Tibial nerve (tissue), 4 donors: ENCODE measurements around the gene PGRMC2. TPM values are rescaled to one million over a fixed set of nuclear protein-coding genes. Genes with fewer than 3 reads are reported as not detected.

Source experiments
- DNase-seq, 2 donors: peaks; one replicate each; pipeline ENCODE4 v3.0.0-alpha.2; 2019; ENCODE audit warnings: low spot score in 2 of 2
- H3K27ac ChIP-seq, 4 donors: fragments of 200-600 bp; sonication (generic) in 3 of 4; one replicate each; pipeline ENCODE4 v1.5.1; 2017 to 2019; ENCODE audit warnings: mild to moderate bottlenecking in 1 of 4
- H3K27me3 ChIP-seq, 2 donors: fragments of 200-600 bp; sonication (generic) in 1 of 2; one replicate each; pipeline versions ENCODE4 v1.5.1 to v1.6.0; 2017 to 2019
- H3K36me3 ChIP-seq, 3 donors: fragments of 200-600 bp; sonication (generic); one replicate each; pipeline ENCODE4 v1.5.1; 2018 to 2019
- H3K4me1 ChIP-seq, 4 donors: fragments of 200-600 bp; sonication (generic) in 3 of 4; one replicate each; pipeline ENCODE4 v1.5.1; 2017 to 2019
- H3K4me3 ChIP-seq, 4 donors: fragments of 200-600 bp; sonication (generic) in 3 of 4; one replicate each; pipeline ENCODE4 v1.5.1; 2017 to 2019; ENCODE audit warnings: mild to moderate bottlenecking in 1 of 4, moderate library complexity in 1 of 4
- H3K9me3 ChIP-seq, 4 donors: fragments of 200-600 bp; sonication (generic) in 3 of 4; one replicate each; pipeline ENCODE4 v1.5.1; 2017 to 2019
- CTCF ChIP-seq, 5 experiments: fragments of 200-600 bp in 3 of 5; fragments of 450-650 bp in 2 of 5; sonication (generic) in 3 of 5; IDR thresholded peaks; one replicate each; pipeline ENCODE4 v1.5.1; 2016 to 2019; ENCODE audit warnings: antibody characterized with exemption in 5 of 5, mild to moderate bottlenecking in 3 of 5, moderate library complexity in 2 of 5
- EP300 ChIP-seq, 2 donors: sonication (generic); formaldehyde crosslinking; IDR thresholded peaks; one replicate each; pipeline ENCODE4 v1.6.1; 2017; ENCODE audit warnings: antibody characterized with exemption in 2 of 2, mild to moderate bottlenecking in 1 of 2
- POLR2A ChIP-seq, 2 donors: fragments of 450-650 bp; IDR thresholded peaks; one replicate each; pipeline ENCODE4 v1.6.1; 2017; ENCODE audit warnings: antibody characterized with exemption in 2 of 2, mild to moderate bottlenecking in 2 of 2, moderate library complexity in 2 of 2
- WGBS, 2 donors: methylation state at CpG; one replicate each; pipeline ENCODE4 v1.1.5; 2018; 5-methylcytosine and 5-hydroxymethylcytosine counted together
- total RNA-seq, 4 donors: library from RNA; depleted of rRNA; stranded (reverse); fragments of >200 nt; gene quantifications; one replicate each; pipeline ENCODE4 v1.1.0, GENCODE V29; 2016

PGRMC2 gene
- total RNA-seq, 4 donors from 2014 or later: 21.8 to 45.9 (median 29.0) TPM

- H3K9me3 ChIP-seq: no peaks in the 10 kb centered on the region
- H3K4me3 ChIP-seq: no peak overlapping the region
- 41 to 44% methylated on average over 2 of the region's 2 CpGs for WGBS, 2 donors
- no peaks in the 10 kb centered on the region for H3K36me3 ChIP-seq
- TF ChIP-seq POLR2A (IDR thresholded peaks at IDR 0.05) (no peak), CTCF (IDR thresholded peaks at IDR 0.05) (no peak), EP300 (IDR thresholded peaks at IDR 0.05) (no peak)
- H3K4me1 ChIP-seq: peaks cover 0 to 7% (median 0%) of the 10 kb centered on the region in 4 donors
- no peak for DNase-seq
- H3K27ac ChIP-seq: no peak overlapping the region
- no peaks in the 10 kb centered on the region for H3K27me3 ChIP-seq
These were observed 21.4 kb upstream of the PGRMC2 start for GRCh38 chr4:128308986-128309385.

- H3K27me3 ChIP-seq: no peaks in the 10 kb centered on the region
- H3K27ac ChIP-seq: peak overlapping the region in 1 of 4 donors; percentile 31
- H3K4me1 ChIP-seq: peaks cover 0 to 7% (median 0%) of the 10 kb centered on the region in 4 donors
- no peak for TF ChIP-seq CTCF (IDR thresholded peaks at IDR 0.05)
- TF ChIP-seq EP300 (IDR thresholded peaks at IDR 0.05): no peak
- TF ChIP-seq POLR2A (IDR thresholded peaks at IDR 0.05): no peak
- no peaks in the 10 kb centered on the region for H3K9me3 ChIP-seq
- H3K36me3 ChIP-seq: peaks cover 0 to 11% (median 0%) of the 10 kb centered on the region in 3 donors
- DNase-seq: no peak
- no peak overlapping the region for H3K4me3 ChIP-seq
- WGBS, 2 donors: 52 to 61% methylated on average over 1 of the region's 1 CpG
These were observed 19.5 kb upstream of the PGRMC2 start for GRCh38 chr4:128307123-128307571.

DNA sequence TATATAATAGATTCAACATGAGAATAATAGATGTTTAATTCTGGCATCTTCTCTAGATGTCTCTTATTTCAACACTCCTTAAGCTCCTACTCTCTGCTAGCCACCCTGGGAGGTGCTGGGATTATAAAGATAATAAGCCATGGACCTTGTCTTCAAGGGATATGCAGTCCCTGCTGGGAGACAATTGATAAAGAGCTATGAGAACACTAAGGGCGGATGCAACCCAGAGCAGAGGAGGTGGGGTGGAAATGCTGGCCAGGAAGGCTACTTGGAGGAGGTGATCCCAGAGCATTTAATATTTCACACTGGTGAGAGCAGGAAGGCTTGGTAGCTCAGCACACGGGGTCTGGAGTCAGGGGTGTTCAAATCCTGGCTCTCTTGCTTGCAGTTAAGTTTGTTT, 18.3 kb upstream of the PGRMC2 start:
- no peak overlapping the region for H3K27ac ChIP-seq

GRCh38 chr4:128303986-128304385, 16.4 kb upstream of the PGRMC2 start:
- no peak for TF ChIP-seq EP300 (IDR thresholded peaks at IDR 0.05)
- TF ChIP-seq POLR2A (IDR thresholded peaks at IDR 0.05): no peak
- no peak for TF ChIP-seq CTCF (IDR thresholded peaks at IDR 0.05)

More for the DNA sequence above, 18.3 kb upstream of the PGRMC2 start:
- Histone ChIP-seq H3K4me1 (peaks cover 0 to 7% (median 0%) of the 10 kb centered on the region in 4 donors), H3K4me3 (no peak overlapping the region), H3K27me3 (no peaks in the 10 kb centered on the region), H3K9me3 (no peaks in the 10 kb centered on the region), H3K36me3 (peaks cover 0 to 14% (median 0%) of the 10 kb centered on the region in 3 donors)
- TF ChIP-seq POLR2A (IDR thresholded peaks at IDR 0.05) (no peak), EP300 (IDR thresholded peaks at IDR 0.05) (no peak)
- WGBS, 2 donors: 90 to 98% methylated on average over 2 of the region's 2 CpGs
- DNase-seq: no peak

GRCh38 chr4:128303405-128303785, 15.8 kb upstream of the PGRMC2 start:
- WGBS, 2 donors: 97 to 100% methylated on average over 2 of the region's 2 CpGs
- no peaks in the 10 kb centered on the region for H3K27me3 ChIP-seq
- H3K9me3 ChIP-seq: no peaks in the 10 kb centered on the region
- no peak for TF ChIP-seq EP300 (IDR thresholded peaks at IDR 0.05)
- TF ChIP-seq CTCF (IDR thresholded peaks at IDR 0.05): no peak
- TF ChIP-seq POLR2A (IDR thresholded peaks at IDR 0.05): no peak
- H3K4me3 ChIP-seq: no peak overlapping the region
- no peak for DNase-seq
- H3K4me1 ChIP-seq: no peaks in the 10 kb centered on the region
- H3K27ac ChIP-seq: no peak overlapping the region
- H3K36me3 ChIP-seq: peaks cover 0 to 14% (median 0%) of the 10 kb centered on the region in 3 donors

More at GRCh38 chr4:128303986-128304385, 16.4 kb upstream of the PGRMC2 start:
- H3K4me1 ChIP-seq: no peaks in the 10 kb centered on the region
- H3K27me3 ChIP-seq: no peaks in the 10 kb centered on the region
- no peak overlapping the region for H3K27ac ChIP-seq
- H3K9me3 ChIP-seq: no peaks in the 10 kb centered on the region
- H3K36me3 ChIP-seq: peaks cover 0 to 14% (median 0%) of the 10 kb centered on the region in 3 donors
- WGBS, 2 donors: 79 to 82% methylated on average over 4 of the region's 4 CpGs
- DNase-seq: no peak
- no peak overlapping the region for H3K4me3 ChIP-seq
